ENCODE measurements around the gene PPP2R5C.

- no peak for TF ChIP-seq JUN (IDR thresholded peaks at IDR 0.05; ENCODE audit: borderline replicate concordance, insufficient read depth, insufficient read length, low read depth)
- TF ChIP-seq, protein P1, sequence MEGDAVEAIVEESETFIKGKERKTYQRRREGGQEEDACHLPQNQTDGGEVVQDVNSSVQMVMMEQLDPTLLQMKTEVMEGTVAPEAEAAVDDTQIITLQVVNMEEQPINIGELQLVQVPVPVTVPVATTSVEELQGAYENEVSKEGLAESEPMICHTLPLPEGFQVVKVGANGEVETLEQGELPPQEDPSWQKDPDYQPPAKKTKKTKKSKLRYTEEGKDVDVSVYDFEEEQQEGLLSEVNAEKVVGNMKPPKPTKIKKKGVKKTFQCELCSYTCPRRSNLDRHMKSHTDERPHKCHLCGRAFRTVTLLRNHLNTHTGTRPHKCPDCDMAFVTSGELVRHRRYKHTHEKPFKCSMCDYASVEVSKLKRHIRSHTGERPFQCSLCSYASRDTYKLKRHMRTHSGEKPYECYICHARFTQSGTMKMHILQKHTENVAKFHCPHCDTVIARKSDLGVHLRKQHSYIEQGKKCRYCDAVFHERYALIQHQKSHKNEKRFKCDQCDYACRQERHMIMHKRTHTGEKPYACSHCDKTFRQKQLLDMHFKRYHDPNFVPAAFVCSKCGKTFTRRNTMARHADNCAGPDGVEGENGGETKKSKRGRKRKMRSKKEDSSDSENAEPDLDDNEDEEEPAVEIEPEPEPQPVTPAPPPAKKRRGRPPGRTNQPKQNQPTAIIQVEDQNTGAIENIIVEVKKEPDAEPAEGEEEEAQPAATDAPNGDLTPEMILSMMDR (IDR thresholded peaks at IDR 0.05; ENCODE audit: extremely low read depth in 1 of 2, insufficient read depth in 1 of 2, low read depth in 1 of 2, low read length in 2 of 2), result no peak
- peak; percentile 9 for TF ChIP-seq POLR2A (IDR thresholded peaks at IDR 0.05; ENCODE audit: low read depth, low read length)
- TF ChIP-seq EZH2 (IDR thresholded peaks at IDR 0.05; ENCODE audit: borderline replicate concordance, low read depth, low read length, severe bottlenecking), result no peak
These were observed 187.2 kb downstream of the PPP2R5C start for GRCh38 chr14:101948666-101949216.
